Effector CD4-positive, alpha-beta T cell (primary cell): ENCODE data around the gene AP5S1.

Experiments
- DNase-seq: peaks from one replicate; pipeline ENCODE4 v3.0.0-alpha.2; 2020

AP5S1 gene

GRCh38 chr20:3846740-3847428, 26.5 kb downstream of the AP5S1 start, which contains the start of gene MAVS:
Gene MAVS, plus strand, starts transcription at chr20:3846834. Its CDS starts 7,791 bp downstream, at chr20:3854625.
- peak; percentile 79 for DNase-seq

GRCh38 chr20:3847429-3847940, 27.1 kb downstream of the AP5S1 start:
- no peak for DNase-seq

- no peak for DNase-seq
Measured at GRCh38 chr20:3848565-3848964, 28.2 kb downstream of the AP5S1 start.

GRCh38 chr20:3854462-3854871, 34.1 kb downstream of the AP5S1 start:
- DNase-seq = no peak

GRCh38 chr20:3857405-3857804, 37.1 kb downstream of the AP5S1 start:
- DNase-seq = no peak

- no peak for DNase-seq
Measured at GRCh38 chr20:3858689-3859088, 38.3 kb downstream of the AP5S1 start.

GRCh38 chr20:3861191-3861590, 40.8 kb downstream of the AP5S1 start:
- no peak for DNase-seq

- no peak for DNase-seq
Measured at GRCh38 chr20:3862333-3862732, 42.0 kb downstream of the AP5S1 start.

GRCh38 chr20:3863317-3863716, 43.0 kb downstream of the AP5S1 start:
- DNase-seq = no peak

- DNase-seq = no peak
Measured at GRCh38 chr20:3864518-3864917, 44.2 kb downstream of the AP5S1 start.

GRCh38 chr20:3865152-3865886, 45.0 kb downstream of the AP5S1 start:
- no peak for DNase-seq

- DNase-seq = no peak
Measured at GRCh38 chr20:3865887-3866407, 45.6 kb downstream of the AP5S1 start.

GRCh38 chr20:3866464-3866863, 46.1 kb downstream of the AP5S1 start:
- no peak for DNase-seq

GRCh38 chr20:3867802-3868201, 47.5 kb downstream of the AP5S1 start:
- no peak for DNase-seq

GRCh38 chr20:3869839-3870634, 49.7 kb downstream of the AP5S1 start:
- no peak for DNase-seq

GRCh38 chr20:3871550-3872265, 51.4 kb downstream of the AP5S1 start:
- DNase-seq = no peak

- no peak for DNase-seq
Measured at GRCh38 chr20:3873507-3873906, 53.2 kb downstream of the AP5S1 start.

- no peak for DNase-seq
Measured at GRCh38 chr20:3874194-3874844, 54.0 kb downstream of the AP5S1 start.

- DNase-seq = no peak
Measured at GRCh38 chr20:3875378-3875974, 55.1 kb downstream of the AP5S1 start.

- no peak for DNase-seq
Measured at GRCh38 chr20:3876000-3876399, 55.7 kb downstream of the AP5S1 start.

- DNase-seq = no peak
Measured at GRCh38 chr20:3876676-3877075, 56.3 kb downstream of the AP5S1 start.
